Measurements from ENCODE around the gene PCDHA8.
"Not testable (repeated sequence)": the region's sequence is repeated elsewhere in the genome, so short reads cannot be mapped to it uniquely, and the experiment has no call there.

The PCDHA8 gene

GRCh38 chr5:140828362-140828737, 12.6 kb upstream of the PCDHA8 start:
- no peak for DNase-seq

- not testable (repeated sequence) for DNase-seq
Measured at GRCh38 chr5:140829511-140830501, 11.2 kb upstream of the PCDHA8 start.

- DNase-seq: no peak
Measured at GRCh38 chr5:140833993-140834392, 7.0 kb upstream of the PCDHA8 start, which contains the start of gene PCDHA7. Gene PCDHA7, plus strand, starts transcription at chr5:140834269. Its CDS starts 115 bp downstream, at chr5:140834384.

- DNase-seq: not testable (repeated sequence)
Measured at GRCh38 chr5:140834439-140835008, 6.5 kb upstream of the PCDHA8 start.

GRCh38 chr5:140835622-140836510, 5.1 kb upstream of the PCDHA8 start:
- no peak for DNase-seq

GRCh38 chr5:140842798-140843733, 2.1 kb downstream of the PCDHA8 start:
- no peak for DNase-seq

GRCh38 chr5:140848139-140849102, 7.4 kb downstream of the PCDHA8 start, which contains the start of gene PCDHA9:
Gene PCDHA9, plus strand, starts transcription at chr5:140848382. Its CDS starts 114 bp downstream, at chr5:140848496.
- not testable (repeated sequence) for DNase-seq

- not testable (repeated sequence) for DNase-seq
Measured at GRCh38 chr5:140849831-140850634, 9.0 kb downstream of the PCDHA8 start.

- no peak for DNase-seq
Measured at GRCh38 chr5:140855772-140856674, 15.0 kb downstream of the PCDHA8 start, which contains the start of gene PCDHA10. Gene PCDHA10, plus strand, starts transcription at chr5:140855897. Its CDS starts 152 bp downstream, at chr5:140856049.

- no peak for DNase-seq
Measured at GRCh38 chr5:140857177-140857986, 16.4 kb downstream of the PCDHA8 start.

GRCh38 chr5:140857987-140858240, 16.9 kb downstream of the PCDHA8 start:
- no peak for DNase-seq

GRCh38 chr5:140862441-140863295, 21.7 kb downstream of the PCDHA8 start:
- no peak for DNase-seq

- peak; percentile 30 for DNase-seq
Measured at GRCh38 chr5:140868721-140869554, 28.0 kb downstream of the PCDHA8 start, which contains the start of gene PCDHA11. Gene PCDHA11, plus strand, starts transcription at chr5:140868957. Its CDS starts 147 bp downstream, at chr5:140869104.

- DNase-seq: no peak
Measured at GRCh38 chr5:140869555-140869886, 28.5 kb downstream of the PCDHA8 start.
